HG03521 (cell line): ENCODE results near the gene KIF1B.

Experiments used
- ATAC-seq: cut with Tn5 transposase; IDR thresholded peaks from one replicate; pipeline ENCODE4 v1.9.1; 2021; ENCODE audit warnings: mild to moderate bottlenecking, moderate library complexity; ENCODE audit not compliant: unreplicated experiment

KIF1B gene

GRCh38 chr1:10209905-10210810 lies at the start of gene KIF1B:
Gene KIF1B (plus strand): TSS chr1:10210570. CDS start chr1:10232329, 21,759 bp downstream.
- peak; percentile 99 for ATAC-seq

- ATAC-seq: no peak
Observed at GRCh38 chr1:10160907-10161490, 49.4 kb upstream of the KIF1B start.

GRCh38 chr1:10161541-10162290 lies 48.7 kb upstream of the KIF1B start:
- ATAC-seq: no peak

GRCh38 chr1:10168912-10169514 lies 41.4 kb upstream of the KIF1B start:
- ATAC-seq: no peak

- no peak for ATAC-seq
Observed at GRCh38 chr1:10170239-10170574, 40.2 kb upstream of the KIF1B start.

GRCh38 chr1:10171105-10171767 lies 39.1 kb upstream of the KIF1B start:
- no peak for ATAC-seq

GRCh38 chr1:10171995-10172669 lies 38.2 kb upstream of the KIF1B start:
- no peak for ATAC-seq

- ATAC-seq: no peak
Observed at GRCh38 chr1:10173582-10173981, 36.8 kb upstream of the KIF1B start.

GRCh38 chr1:10177876-10178275 lies 32.5 kb upstream of the KIF1B start:
- ATAC-seq: no peak

GRCh38 chr1:10178597-10179405 lies 31.6 kb upstream of the KIF1B start:
- ATAC-seq: no peak

- ATAC-seq: no peak
Observed at GRCh38 chr1:10179406-10180091, 30.8 kb upstream of the KIF1B start.

GRCh38 chr1:10181154-10181553 lies 29.2 kb upstream of the KIF1B start:
- ATAC-seq: no peak

- ATAC-seq: no peak
Observed at GRCh38 chr1:10185759-10186158, 24.6 kb upstream of the KIF1B start.

- ATAC-seq: no peak
Observed at GRCh38 chr1:10186331-10187025, 23.9 kb upstream of the KIF1B start.

GRCh38 chr1:10187026-10187334 lies 23.4 kb upstream of the KIF1B start:
- ATAC-seq: no peak

GRCh38 chr1:10188133-10188650 lies 22.2 kb upstream of the KIF1B start:
- ATAC-seq: no peak

GRCh38 chr1:10189659-10190058 lies 20.7 kb upstream of the KIF1B start:
- no peak for ATAC-seq

- ATAC-seq: no peak
Observed at GRCh38 chr1:10192263-10192662, 18.1 kb upstream of the KIF1B start.
